ENCODE measurements around the gene MAP4K4.

The MAP4K4 gene

DNA sequence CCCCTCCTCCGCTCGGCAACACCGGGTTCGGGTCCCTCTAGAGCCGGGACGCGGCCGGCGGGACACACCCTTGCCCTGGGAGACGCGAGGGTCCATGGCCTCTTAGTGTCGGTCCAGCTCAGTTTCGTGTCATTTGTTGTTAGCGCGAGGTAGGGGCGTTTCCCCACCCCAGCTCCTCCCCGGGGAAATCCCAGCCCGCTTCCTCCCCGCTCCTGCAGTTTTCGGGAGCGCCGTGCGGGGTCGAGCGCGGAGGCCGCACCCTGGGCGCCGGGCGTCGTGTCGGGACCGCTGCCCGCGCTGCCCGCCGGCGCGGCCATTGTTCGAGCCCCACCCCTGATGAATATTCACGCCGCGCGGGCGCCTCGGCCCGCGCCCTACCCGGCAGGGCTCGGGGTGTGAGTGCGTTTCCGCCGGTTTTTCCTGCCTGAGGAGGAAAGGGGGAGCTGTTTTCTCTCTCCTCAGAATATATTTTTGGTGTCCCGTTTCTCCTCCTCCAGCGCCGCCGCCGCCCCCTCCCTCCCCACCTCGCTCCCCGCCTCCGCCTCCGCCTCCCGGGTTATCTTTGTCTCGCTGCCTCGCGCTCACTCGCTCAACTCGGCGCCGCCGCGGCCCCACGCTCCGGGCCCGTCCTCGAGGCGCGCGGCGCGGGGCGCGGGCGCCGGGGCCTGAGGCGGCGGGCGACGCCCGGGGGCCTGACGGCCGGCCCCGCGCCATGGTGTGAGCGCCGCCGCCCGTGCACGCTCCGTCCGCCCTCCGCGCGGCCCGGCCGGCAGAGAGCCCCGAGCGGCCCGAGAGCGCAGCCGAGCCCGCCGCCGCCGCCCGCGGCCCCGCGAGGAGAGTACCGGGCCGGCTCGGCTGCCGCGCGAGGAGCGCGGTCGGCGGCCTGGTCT, at the start of gene MAP4K4:
Gene MAP4K4 (plus strand): TSS at position 584 of the 890 bp plus-strand sequence. CDS start 374 bp downstream, outside the sequence.
- peak; percentile 79 to 80 for DNase-seq

GRCh38 chr2:101653469-101653868, 44.0 kb upstream of the MAP4K4 start:
- DNase-seq: no peak

DNA sequence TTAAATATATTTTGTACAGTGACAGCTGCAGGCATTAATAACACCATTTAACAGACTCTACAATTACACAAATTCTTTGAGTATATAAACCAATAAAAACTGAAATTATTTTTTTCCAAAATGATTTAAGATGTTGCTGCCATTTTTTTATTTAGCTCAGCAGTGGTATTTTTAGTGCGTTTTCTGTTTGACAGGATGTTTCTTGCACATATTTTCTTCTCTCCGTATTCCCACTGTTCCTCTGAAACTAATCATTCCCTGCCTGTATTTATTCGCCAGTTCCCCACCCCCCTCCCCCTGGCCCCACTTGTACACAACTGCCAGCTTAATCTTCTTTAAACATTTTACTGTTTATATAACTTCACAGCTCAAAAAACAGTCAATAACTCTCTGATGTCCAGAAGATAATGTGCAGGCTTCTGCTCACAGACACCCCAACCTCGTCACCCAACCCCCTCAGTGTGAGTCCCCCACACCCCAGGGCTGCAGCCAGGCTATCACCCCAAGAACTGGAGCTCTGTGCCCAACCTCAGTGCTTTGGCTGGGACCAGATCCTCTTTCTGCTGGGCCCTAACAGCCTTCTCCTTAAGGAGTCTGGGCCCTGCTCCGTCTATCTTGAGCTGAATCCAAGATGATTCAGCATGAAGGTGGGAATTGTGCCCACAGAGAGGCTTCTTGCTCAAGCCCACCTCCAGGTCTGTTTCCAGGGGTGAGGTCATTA, 41.6 kb upstream of the MAP4K4 start:
- no peak for DNase-seq

GRCh38 chr2:101657787-101658186, 39.7 kb upstream of the MAP4K4 start:
- no peak for DNase-seq

- no peak for DNase-seq
Measured at GRCh38 chr2:101658387-101658786, 39.1 kb upstream of the MAP4K4 start.

DNA sequence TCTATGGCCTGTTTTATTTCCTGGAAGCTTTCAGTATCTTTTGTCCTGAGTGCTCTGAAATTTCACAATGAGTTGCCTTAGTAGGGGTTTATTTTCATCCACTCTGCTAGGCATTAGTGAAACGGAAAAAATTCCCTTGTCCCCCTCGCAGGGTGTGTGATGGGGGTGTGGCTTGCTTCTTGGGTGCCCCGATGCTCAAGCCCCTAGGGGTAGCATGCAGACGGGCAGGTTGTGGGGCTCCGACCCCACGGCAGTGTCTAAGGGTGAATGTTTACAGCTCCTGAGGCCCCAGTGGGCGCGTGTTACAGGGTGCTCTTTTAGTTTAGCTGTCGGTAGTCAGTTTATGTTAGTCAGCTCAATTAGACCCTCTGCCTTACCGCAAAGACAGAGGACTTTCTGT, 32.2 kb upstream of the MAP4K4 start:
- DNase-seq: no peak

- no peak for DNase-seq
Measured at GRCh38 chr2:101667823-101668222, 29.7 kb upstream of the MAP4K4 start.

GRCh38 chr2:101672047-101672446, 25.5 kb upstream of the MAP4K4 start:
- no peak for DNase-seq

DNA sequence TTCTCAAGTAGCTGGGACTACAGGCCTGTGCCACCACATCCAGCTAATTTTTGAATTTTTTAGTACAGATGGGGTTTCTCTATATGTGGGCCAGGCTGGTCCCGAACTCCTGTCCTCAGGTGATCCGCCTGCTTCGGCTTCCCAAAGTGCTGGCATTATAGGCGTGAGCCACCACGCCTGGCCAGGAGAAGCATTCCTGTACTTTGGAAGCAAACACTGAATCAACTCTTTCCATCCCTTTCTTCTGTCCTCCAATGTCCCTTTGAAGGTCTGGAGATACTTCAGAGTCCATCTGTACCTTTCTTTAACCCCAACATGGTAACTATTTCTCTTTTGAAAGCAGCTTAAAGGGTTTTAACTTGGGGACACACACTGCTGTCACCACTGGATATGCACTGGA, 23.6 kb upstream of the MAP4K4 start:
- DNase-seq: no peak

DNA sequence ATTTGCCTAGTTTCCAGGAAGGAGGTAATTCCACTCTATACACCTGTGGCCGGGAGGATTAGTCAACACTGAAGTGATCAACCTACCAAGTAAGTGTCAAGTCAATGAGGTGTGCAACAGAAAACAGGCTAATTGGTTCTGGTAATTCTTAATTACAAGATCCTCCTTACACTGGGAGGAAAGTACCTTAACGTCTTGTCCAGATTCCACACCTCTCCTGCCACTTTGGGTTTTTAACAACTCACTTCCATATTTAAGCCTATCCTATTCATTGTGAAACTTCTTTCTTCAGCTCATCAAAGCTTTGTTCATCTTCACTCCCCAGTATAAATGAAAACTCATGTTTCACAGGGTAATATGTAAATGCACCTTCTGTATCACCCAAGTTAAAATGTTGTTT, 22.0 kb upstream of the MAP4K4 start:
- no peak for DNase-seq

GRCh38 chr2:101676674-101677073, 20.8 kb upstream of the MAP4K4 start:
- DNase-seq: no peak

DNA sequence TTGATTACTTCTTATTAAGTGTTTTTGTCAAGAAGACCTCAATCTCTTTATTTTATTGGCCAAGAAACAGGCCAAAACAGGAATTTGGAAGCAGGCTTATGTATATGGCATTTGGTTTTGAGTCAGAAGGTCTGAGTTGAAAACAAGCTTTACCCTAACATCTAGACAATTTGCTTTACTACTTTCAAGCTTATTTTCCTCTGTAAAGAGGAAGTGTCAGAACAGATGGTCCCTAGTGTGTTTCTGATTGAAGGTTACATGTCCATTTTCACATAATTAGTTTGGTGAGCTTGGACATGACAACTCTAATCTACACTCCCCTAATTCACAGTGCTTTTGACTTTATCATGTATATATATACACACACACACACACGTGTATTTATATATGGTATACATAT, 19.8 kb upstream of the MAP4K4 start:
- DNase-seq: no peak

DNA sequence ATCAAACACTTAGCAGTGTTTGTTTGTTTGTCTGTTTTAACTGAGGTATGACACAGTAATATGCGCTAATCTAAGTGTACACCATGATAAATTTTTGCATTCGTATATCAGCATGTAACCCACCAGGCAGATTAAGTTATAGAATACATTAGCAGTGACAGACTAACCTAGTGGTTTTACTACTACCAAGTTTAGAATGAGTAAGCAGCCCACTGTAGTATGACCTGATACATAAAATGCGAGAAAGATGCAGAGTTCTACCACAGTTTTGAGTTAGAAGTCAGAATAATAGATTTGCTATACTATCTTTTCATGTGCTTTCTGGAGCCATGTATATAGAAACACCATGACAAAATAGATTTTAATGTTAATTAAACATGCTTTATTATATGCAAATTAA, 19.1 kb upstream of the MAP4K4 start:
- no peak for DNase-seq

GRCh38 chr2:101679037-101679726, 18.3 kb upstream of the MAP4K4 start:
- no peak for DNase-seq

GRCh38 chr2:101679801-101680487, 17.6 kb upstream of the MAP4K4 start:
- no peak for DNase-seq

- DNase-seq: no peak
Measured at GRCh38 chr2:101682311-101682710, 15.2 kb upstream of the MAP4K4 start.

- DNase-seq: no peak
Measured at GRCh38 chr2:101684313-101684712, 13.2 kb upstream of the MAP4K4 start.

- no peak for DNase-seq
Measured at GRCh38 chr2:101688261-101688660, 9.2 kb upstream of the MAP4K4 start.

GRCh38 chr2:101689114-101689825, 8.2 kb upstream of the MAP4K4 start:
- DNase-seq: no peak

DNA sequence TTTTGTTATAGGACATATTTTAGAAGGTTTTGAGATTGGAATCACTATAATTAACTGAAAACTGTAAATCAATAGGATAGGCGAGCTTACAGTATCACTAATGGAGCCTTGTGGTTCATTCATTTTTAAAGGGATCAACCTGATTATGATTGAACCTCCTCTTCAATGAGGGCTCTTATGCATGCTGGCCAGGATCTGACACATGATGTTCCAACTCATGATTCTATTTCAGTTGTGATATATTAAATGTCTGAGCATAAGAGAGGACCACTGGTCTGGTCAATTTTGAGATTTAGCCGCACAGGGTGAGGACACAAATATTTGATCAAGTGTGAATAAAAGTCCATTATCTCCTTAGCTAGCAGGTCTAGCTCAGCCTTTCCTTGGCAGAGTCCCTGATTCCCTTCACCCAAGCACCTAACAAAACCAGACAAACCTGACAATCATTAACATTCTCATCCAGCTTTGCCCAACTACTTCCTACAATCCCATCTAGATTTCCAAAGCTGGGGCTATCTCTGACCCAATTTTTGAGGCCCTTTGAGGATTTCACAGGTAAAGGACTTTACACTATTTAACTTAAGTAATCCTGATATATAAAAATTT, 6.9 kb upstream of the MAP4K4 start:
- no peak for DNase-seq

- peak in 1 of 2 donors; percentile 14 for DNase-seq
Measured at GRCh38 chr2:101692041-101692440, 5.5 kb upstream of the MAP4K4 start.

DNA sequence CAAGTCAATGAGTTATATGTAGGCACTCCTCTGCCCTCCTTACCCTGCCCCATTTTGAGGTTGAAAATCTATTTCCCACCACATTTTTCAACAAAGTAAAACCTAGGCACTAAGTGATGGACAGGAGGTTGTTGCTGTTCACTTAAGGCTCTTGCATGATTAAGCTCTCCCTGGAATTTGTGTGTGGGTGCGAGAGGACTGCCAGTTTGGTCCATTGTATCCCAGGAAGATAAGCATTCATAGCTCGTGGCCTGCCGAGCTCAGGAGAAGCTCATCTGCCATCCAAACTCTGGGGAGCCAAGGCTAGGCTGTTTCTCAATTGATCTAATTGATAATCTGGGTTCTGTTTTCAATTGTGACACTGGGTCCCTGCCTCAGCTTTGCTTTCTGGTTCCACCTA, 4.7 kb upstream of the MAP4K4 start:
- no peak for DNase-seq
